GM23338 (cell line): ENCODE measurements around the gene TMEM158. TPM values are rescaled to one million over a fixed set of nuclear protein-coding genes. Genes with fewer than 3 reads are reported as not detected.

Experiments used
- CREB1 ChIP-seq: fragments of 250-450 bp; sonication (Bioruptor Pico); IDR thresholded peaks from 2 replicates; pipeline ENCODE4 v1.5.0; 2020; ENCODE audit warnings: low read depth, mild to moderate bottlenecking, moderate library complexity
- polyA plus RNA-seq: library from polyadenylated mRNA; unstranded; fragments of >200 nt; fragmentation: Nextera tagmentation; extraction: Ambion mirVana; gene quantifications from 2 replicates; pipeline ENCODE4 v1.2.1, GENCODE V29; 2016
- total RNA-seq: library from RNA; depleted of rRNA; stranded (reverse); fragments of >200 nt; shearing (Covaris generic); gene quantifications from 2 replicates; pipeline ENCODE4 v1.2.3, GENCODE V29; 2014
- TF ChIP-seq, protein P1 (sequence below): fragments of 250-450 bp; sonication (Bioruptor Pico); IDR thresholded peaks from 2 replicates; pipeline ENCODE4 v1.5.0; 2020; ENCODE audit warnings: mild to moderate bottlenecking, moderate library complexity
- TF ChIP-seq, protein P2 (sequence below), 2 experiments: fragments of 200-600 bp in 1 of 2; sonication (generic) in 1 of 2; conservative IDR thresholded peaks; 2 replicates each; pipeline versions ENCODE4 v1.5.1 to v1.6.1; 2016 to 2017; ENCODE audit warnings: antibody characterized with exemption in 2 of 2, low read depth in 2 of 2, mild to moderate bottlenecking in 2 of 2, moderate library complexity in 1 of 2
- TF ChIP-seq, protein P3 (sequence below): IDR thresholded peaks from 2 replicates; pipeline ENCODE4 v1.6.1; 2016; ENCODE audit warnings: antibody characterized with exemption

Gene TMEM158
- total and polyA plus RNA-seq, 2 experiments from 2014 or later = 9.6 to 16.9 TPM

DNA sequence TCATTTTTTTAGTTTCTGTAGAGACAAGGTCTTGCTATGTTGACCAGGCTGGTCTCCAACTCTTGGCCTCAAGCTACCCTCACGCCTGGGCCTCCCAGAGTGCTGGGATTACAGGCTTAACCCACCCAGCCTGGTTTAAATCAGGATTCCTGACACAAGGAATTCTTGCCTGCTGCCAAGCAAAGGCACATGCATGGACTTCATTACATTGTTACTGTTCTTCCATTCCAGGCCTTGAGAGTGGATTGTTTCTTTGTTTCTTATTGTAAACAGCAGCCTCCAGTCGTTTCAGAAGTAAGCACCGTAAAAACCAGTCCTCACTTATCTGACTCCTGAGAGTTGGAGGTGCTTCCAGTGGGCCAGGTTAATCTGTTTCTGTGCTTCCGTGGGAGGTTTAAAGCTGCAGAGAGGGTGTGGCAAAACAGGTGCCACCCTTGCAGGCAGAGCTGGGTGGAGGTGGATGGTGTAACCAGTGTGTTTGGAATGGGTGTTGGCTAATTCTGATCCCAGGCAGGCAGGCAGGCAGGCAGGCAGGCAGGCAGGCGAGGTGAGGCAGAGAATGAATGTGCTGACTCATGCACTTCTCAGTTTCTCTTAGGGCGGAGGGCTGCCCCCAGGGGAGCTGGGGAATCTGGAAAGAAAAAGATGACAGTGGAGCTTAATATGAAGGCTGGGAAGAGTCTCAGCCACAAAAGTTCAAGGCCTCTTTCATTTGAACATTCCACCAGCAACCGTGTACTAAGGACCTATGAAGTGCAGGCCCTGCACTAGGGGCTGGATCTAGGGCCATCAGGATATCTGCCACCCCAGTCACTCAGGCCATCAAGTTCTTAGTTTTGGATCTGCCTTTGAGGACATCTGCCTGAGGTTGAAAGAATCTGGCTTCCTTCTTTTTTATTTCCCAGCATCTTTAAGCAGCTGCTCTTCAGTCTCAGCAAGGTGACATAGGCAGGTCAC, 42.9 kb downstream of the TMEM158 start (continued):
- TF ChIP-seq, protein P1, sequence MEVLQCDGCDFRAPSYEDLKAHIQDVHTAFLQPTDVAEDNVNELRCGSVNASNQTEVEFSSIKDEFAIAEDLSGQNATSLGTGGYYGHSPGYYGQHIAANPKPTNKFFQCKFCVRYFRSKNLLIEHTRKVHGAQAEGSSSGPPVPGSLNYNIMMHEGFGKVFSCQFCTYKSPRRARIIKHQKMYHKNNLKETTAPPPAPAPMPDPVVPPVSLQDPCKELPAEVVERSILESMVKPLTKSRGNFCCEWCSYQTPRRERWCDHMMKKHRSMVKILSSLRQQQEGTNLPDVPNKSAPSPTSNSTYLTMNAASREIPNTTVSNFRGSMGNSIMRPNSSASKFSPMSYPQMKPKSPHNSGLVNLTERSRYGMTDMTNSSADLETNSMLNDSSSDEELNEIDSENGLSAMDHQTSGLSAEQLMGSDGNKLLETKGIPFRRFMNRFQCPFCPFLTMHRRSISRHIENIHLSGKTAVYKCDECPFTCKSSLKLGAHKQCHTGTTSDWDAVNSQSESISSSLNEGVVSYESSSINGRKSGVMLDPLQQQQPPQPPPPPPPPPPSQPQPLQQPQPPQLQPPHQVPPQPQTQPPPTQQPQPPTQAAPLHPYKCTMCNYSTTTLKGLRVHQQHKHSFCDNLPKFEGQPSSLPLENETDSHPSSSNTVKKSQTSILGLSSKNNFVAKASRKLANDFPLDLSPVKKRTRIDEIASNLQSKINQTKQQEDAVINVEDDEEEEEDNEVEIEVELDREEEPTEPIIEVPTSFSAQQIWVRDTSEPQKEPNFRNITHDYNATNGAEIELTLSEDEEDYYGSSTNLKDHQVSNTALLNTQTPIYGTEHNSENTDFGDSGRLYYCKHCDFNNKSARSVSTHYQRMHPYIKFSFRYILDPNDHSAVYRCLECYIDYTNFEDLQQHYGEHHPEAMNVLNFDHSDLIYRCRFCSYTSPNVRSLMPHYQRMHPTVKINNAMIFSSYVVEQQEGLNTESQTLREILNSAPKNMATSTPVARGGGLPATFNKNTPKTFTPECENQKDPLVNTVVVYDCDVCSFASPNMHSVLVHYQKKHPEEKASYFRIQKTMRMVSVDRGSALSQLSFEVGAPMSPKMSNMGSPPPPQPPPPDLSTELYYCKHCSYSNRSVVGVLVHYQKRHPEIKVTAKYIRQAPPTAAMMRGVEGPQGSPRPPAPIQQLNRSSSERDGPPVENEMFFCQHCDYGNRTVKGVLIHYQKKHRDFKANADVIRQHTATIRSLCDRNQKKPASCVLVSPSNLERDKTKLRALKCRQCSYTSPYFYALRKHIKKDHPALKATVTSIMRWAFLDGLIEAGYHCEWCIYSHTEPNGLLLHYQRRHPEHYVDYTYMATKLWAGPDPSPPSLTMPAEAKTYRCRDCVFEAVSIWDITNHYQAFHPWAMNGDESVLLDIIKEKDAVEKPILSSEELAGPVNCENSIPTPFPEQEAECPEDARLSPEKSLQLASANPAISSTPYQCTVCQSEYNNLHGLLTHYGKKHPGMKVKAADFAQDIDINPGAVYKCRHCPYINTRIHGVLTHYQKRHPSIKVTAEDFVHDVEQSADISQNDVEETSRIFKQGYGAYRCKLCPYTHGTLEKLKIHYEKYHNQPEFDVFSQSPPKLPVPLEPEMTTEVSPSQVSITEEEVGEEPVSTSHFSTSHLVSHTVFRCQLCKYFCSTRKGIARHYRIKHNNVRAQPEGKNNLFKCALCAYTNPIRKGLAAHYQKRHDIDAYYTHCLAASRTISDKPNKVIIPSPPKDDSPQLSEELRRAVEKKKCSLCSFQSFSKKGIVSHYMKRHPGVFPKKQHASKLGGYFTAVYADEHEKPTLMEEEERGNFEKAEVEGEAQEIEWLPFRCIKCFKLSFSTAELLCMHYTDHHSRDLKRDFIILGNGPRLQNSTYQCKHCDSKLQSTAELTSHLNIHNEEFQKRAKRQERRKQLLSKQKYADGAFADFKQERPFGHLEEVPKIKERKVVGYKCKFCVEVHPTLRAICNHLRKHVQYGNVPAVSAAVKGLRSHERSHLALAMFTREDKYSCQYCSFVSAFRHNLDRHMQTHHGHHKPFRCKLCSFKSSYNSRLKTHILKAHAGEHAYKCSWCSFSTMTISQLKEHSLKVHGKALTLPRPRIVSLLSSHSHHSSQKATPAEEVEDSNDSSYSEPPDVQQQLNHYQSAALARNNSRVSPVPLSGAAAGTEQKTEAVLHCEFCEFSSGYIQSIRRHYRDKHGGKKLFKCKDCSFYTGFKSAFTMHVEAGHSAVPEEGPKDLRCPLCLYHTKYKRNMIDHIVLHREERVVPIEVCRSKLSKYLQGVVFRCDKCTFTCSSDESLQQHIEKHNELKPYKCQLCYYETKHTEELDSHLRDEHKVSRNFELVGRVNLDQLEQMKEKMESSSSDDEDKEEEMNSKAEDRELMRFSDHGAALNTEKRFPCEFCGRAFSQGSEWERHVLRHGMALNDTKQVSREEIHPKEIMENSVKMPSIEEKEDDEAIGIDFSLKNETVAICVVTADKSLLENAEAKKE (CRISPR knock-in tag) = no peak
- TF ChIP-seq CREB1 (CRISPR knock-in tag) = no peak
- TF ChIP-seq, protein P2, sequence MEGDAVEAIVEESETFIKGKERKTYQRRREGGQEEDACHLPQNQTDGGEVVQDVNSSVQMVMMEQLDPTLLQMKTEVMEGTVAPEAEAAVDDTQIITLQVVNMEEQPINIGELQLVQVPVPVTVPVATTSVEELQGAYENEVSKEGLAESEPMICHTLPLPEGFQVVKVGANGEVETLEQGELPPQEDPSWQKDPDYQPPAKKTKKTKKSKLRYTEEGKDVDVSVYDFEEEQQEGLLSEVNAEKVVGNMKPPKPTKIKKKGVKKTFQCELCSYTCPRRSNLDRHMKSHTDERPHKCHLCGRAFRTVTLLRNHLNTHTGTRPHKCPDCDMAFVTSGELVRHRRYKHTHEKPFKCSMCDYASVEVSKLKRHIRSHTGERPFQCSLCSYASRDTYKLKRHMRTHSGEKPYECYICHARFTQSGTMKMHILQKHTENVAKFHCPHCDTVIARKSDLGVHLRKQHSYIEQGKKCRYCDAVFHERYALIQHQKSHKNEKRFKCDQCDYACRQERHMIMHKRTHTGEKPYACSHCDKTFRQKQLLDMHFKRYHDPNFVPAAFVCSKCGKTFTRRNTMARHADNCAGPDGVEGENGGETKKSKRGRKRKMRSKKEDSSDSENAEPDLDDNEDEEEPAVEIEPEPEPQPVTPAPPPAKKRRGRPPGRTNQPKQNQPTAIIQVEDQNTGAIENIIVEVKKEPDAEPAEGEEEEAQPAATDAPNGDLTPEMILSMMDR (conservative IDR thresholded peaks at IDR 0.05; ENCODE audit: low read depth in 2 of 2) = no peak
- TF ChIP-seq, protein P3, sequence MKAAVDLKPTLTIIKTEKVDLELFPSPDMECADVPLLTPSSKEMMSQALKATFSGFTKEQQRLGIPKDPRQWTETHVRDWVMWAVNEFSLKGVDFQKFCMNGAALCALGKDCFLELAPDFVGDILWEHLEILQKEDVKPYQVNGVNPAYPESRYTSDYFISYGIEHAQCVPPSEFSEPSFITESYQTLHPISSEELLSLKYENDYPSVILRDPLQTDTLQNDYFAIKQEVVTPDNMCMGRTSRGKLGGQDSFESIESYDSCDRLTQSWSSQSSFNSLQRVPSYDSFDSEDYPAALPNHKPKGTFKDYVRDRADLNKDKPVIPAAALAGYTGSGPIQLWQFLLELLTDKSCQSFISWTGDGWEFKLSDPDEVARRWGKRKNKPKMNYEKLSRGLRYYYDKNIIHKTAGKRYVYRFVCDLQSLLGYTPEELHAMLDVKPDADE = no peak
